Liver (tissue), 9 donors: ENCODE results near the gene MYO7A. TPM values are rescaled to one million over a fixed set of nuclear protein-coding genes. Genes with fewer than 3 reads are reported as not detected.

Source experiments
- DNase-seq: peaks from one replicate; pipeline ENCODE4 v3.0.0-alpha.2; 2017; ENCODE audit warnings: low spot score
- H3K27ac ChIP-seq, 2 donors: one replicate each; pipeline ENCODE4 v1.7.0; 2013; ENCODE audit warnings: inconsistent platforms in 2 of 2, low read length in 2 of 2, control low read depth in 1 of 2, low read depth in 1 of 2, mild to moderate bottlenecking in 1 of 2
- H3K27me3 ChIP-seq, 4 donors: one replicate each; pipeline versions ENCODE4 v1.6.1 to v1.7.0; 2013; ENCODE audit warnings: low read length in 3 of 4, inconsistent platforms in 1 of 4, mild to moderate bottlenecking in 1 of 4, moderate library complexity in 1 of 4; ENCODE audit not compliant: control insufficient read depth in 4 of 4, insufficient read depth in 4 of 4
- H3K36me3 ChIP-seq, 4 donors: one replicate each; pipeline versions ENCODE4 v1.6.1 to v1.7.0; 2013; ENCODE audit warnings: low read length in 3 of 4, mild to moderate bottlenecking in 3 of 4, low read depth in 1 of 4, moderate library complexity in 1 of 4; ENCODE audit not compliant: control insufficient read depth in 4 of 4, insufficient read depth in 3 of 4
- H3K4me1 ChIP-seq, 4 donors: one replicate each; pipeline versions ENCODE4 v1.6.1 to v1.7.0; 2013; ENCODE audit warnings: low read length in 3 of 4, mild to moderate bottlenecking in 3 of 4, moderate library complexity in 1 of 4; ENCODE audit not compliant: control insufficient read depth in 4 of 4, insufficient read depth in 4 of 4
- H3K4me3 ChIP-seq, 3 donors: one replicate each; pipeline versions ENCODE4 v1.6.1 to v1.7.0; 2013; ENCODE audit warnings: low read length in 3 of 3, control low read depth in 1 of 3, low read depth in 1 of 3, mild to moderate bottlenecking in 1 of 3
- H3K9ac ChIP-seq, 2 donors: one replicate each; pipeline ENCODE4 v1.7.0; 2013; ENCODE audit warnings: low read length in 2 of 2, mild to moderate bottlenecking in 2 of 2, moderate library complexity in 2 of 2, control low read depth in 1 of 2, low read depth in 1 of 2
- H3K9me3 ChIP-seq, 4 donors: one replicate each; pipeline versions ENCODE4 v1.6.1 to v1.7.0; 2013; ENCODE audit warnings: low read length in 3 of 4; ENCODE audit not compliant: control insufficient read depth in 4 of 4
- ATF3 ChIP-seq: IDR thresholded peaks from 2 replicates; pipeline ENCODE4 v1.6.1; 2016; ENCODE audit warnings: antibody characterized with exemption
- CTCF ChIP-seq: fragments of 150-350 bp; IDR thresholded peaks from 2 replicates; pipeline ENCODE4 v1.5.1; 2017; ENCODE audit warnings: improper control_type of control experiment, low read depth, low read length; ENCODE audit not compliant: missing input control
- EGR1 ChIP-seq, 2 donors: IDR thresholded peaks; 2 replicates each; pipeline ENCODE4 v1.6.1; 2016 to 2018; ENCODE audit warnings: antibody characterized with exemption in 2 of 2, low read depth in 2 of 2
- FOXA1 ChIP-seq: IDR thresholded peaks from 2 replicates; pipeline ENCODE4 v1.6.1; 2016; ENCODE audit warnings: antibody characterized with exemption
- FOXA2 ChIP-seq: IDR thresholded peaks from 2 replicates; pipeline ENCODE4 v1.6.1; 2016; ENCODE audit warnings: antibody characterized with exemption
- GABPA ChIP-seq, 2 donors: IDR thresholded peaks in 1 of 2; conservative IDR thresholded peaks in 1 of 2; 2 replicates each; pipeline ENCODE4 v1.6.1; 2016; ENCODE audit warnings: antibody characterized with exemption in 2 of 2, mild to moderate bottlenecking in 1 of 2, moderate library complexity in 1 of 2
- HNF4A ChIP-seq, 2 donors: conservative IDR thresholded peaks; 2 replicates each; pipeline ENCODE4 v1.6.1; 2016; ENCODE audit warnings: antibody characterized with exemption in 2 of 2, mild to moderate bottlenecking in 2 of 2
- HNF4G ChIP-seq: IDR thresholded peaks from 2 replicates; pipeline ENCODE4 v1.6.1; 2016; ENCODE audit warnings: antibody characterized with exemption
- JUND ChIP-seq, 2 donors: IDR thresholded peaks; 2 replicates each; pipeline ENCODE4 v1.6.1; 2016; ENCODE audit warnings: antibody characterized with exemption in 2 of 2
- NR2F2 ChIP-seq: IDR thresholded peaks from 2 replicates; pipeline ENCODE4 v1.6.1; 2016; ENCODE audit warnings: antibody characterized with exemption
- RAD21 ChIP-seq, 2 donors: IDR thresholded peaks; 2 replicates each; pipeline ENCODE4 v1.6.1; 2016; ENCODE audit warnings: antibody characterized with exemption in 2 of 2, mild to moderate bottlenecking in 2 of 2
- REST ChIP-seq: IDR thresholded peaks from 2 replicates; pipeline ENCODE4 v1.6.1; 2016; ENCODE audit warnings: antibody characterized with exemption, mild to moderate bottlenecking
- RXRA ChIP-seq, 2 donors: IDR thresholded peaks; 2 replicates each; pipeline ENCODE4 v1.6.1; 2017 to 2018; ENCODE audit warnings: antibody characterized with exemption in 2 of 2, mild to moderate bottlenecking in 1 of 2
- SP1 ChIP-seq: IDR thresholded peaks from 2 replicates; pipeline ENCODE4 v1.6.1; 2018; ENCODE audit warnings: antibody characterized with exemption, mild to moderate bottlenecking
- YY1 ChIP-seq: IDR thresholded peaks from 2 replicates; pipeline ENCODE4 v1.6.1; 2016; ENCODE audit warnings: antibody characterized with exemption, mild to moderate bottlenecking
- WGBS: extraction: QIAGEN DNeasy Blood & Tissue Kit; methylation state at CpG from one replicate; pipeline ENCODE4 v1.1.7; 2013; 5-methylcytosine and 5-hydroxymethylcytosine counted together
- polyA plus RNA-seq, 2 donors: library from polyadenylated mRNA; stranded (reverse) in 1 of 2; unstranded in 1 of 2; fragments of 200-250 nt in 1 of 2; fragments of >200 nt in 1 of 2; fragmentation: Nextera tagmentation in 1 of 2; extraction: Ambion mirVana in 1 of 2; gene quantifications; one replicate each; pipeline versions ENCODE4 v1.2.1 to v1.2.3, GENCODE V29; 2013 to 2015
- total RNA-seq, 2 donors: library from RNA; depleted of rRNA; stranded (reverse); fragments of >200 nt; gene quantifications; one replicate each; pipeline ENCODE4 v1.2.3, GENCODE V29; 2014
- TF ChIP-seq, protein P1 (sequence below): IDR thresholded peaks from 2 replicates; pipeline ENCODE4 v1.6.1; 2016; ENCODE audit warnings: antibody characterized with exemption
- TF ChIP-seq, protein P2 (sequence below): IDR thresholded peaks from 2 replicates; pipeline ENCODE4 v1.6.1; 2016; ENCODE audit warnings: antibody characterized with exemption
- donor health status: healthy.
- donor health status: healthy.
- donor health status: healthy.
- donor health status: healthy.
- donor health status: healthy.

The MYO7A gene
- total and polyA plus RNA-seq, 4 donors, result 7.3 to 33.6 (median 11.3) TPM

- TF ChIP-seq, protein P1, sequence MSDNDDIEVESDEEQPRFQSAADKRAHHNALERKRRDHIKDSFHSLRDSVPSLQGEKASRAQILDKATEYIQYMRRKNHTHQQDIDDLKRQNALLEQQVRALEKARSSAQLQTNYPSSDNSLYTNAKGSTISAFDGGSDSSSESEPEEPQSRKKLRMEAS, result no peak
- peak; percentile 96 to 99 for TF ChIP-seq EGR1 (IDR thresholded peaks at IDR 0.05; ENCODE audit: low read depth in 2 of 2)
- peak; percentile 74 for TF ChIP-seq FOXA1
- TF ChIP-seq HNF4G, result peak; percentile 100
- peak in 1 of 2 donors; percentile 57 for TF ChIP-seq GABPA (IDR thresholded peaks at IDR 0.05 in 1 of 2, conservative IDR thresholded peaks at IDR 0.05 in 1 of 2)
- peak; percentile 68 to 77 for TF ChIP-seq RAD21 (IDR thresholded peaks at IDR 0.05)
- TF ChIP-seq, protein P2, sequence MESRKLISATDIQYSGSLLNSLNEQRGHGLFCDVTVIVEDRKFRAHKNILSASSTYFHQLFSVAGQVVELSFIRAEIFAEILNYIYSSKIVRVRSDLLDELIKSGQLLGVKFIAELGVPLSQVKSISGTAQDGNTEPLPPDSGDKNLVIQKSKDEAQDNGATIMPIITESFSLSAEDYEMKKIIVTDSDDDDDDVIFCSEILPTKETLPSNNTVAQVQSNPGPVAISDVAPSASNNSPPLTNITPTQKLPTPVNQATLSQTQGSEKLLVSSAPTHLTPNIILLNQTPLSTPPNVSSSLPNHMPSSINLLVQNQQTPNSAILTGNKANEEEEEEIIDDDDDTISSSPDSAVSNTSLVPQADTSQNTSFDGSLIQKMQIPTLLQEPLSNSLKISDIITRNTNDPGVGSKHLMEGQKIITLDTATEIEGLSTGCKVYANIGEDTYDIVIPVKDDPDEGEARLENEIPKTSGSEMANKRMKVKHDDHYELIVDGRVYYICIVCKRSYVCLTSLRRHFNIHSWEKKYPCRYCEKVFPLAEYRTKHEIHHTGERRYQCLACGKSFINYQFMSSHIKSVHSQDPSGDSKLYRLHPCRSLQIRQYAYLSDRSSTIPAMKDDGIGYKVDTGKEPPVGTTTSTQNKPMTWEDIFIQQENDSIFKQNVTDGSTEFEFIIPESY, result no peak
- TF ChIP-seq JUND (IDR thresholded peaks at IDR 0.05), result peak; percentile 60 to 81
- TF ChIP-seq YY1, result peak; percentile 85
- peak; percentile 93 for TF ChIP-seq REST
- peak; percentile 98 for TF ChIP-seq RXRA (IDR thresholded peaks at IDR 0.05)
- peak; percentile 90 for TF ChIP-seq NR2F2
- no peak for TF ChIP-seq ATF3
- TF ChIP-seq HNF4A (conservative IDR thresholded peaks at IDR 0.05), result peak; percentile 100
- TF ChIP-seq SP1, result peak; percentile 98
- peak; percentile 71 for TF ChIP-seq FOXA2
- TF ChIP-seq CTCF, result no peak
- H3K36me3 ChIP-seq, result no peaks in the 10 kb centered on the region
- H3K4me1 ChIP-seq, result peaks cover 13 to 35% (median 21%) of the 10 kb centered on the region in 4 donors
- H3K9me3 ChIP-seq, result no peaks in the 10 kb centered on the region
- H3K27ac ChIP-seq, result no peak overlapping the region
- WGBS, result 45% methylated on average over 7 of the region's 7 CpGs
- H3K9ac ChIP-seq, result no peak overlapping the region
- DNase-seq, result no peak
- no peaks in the 10 kb centered on the region for H3K27me3 ChIP-seq
- no peak overlapping the region for H3K4me3 ChIP-seq
Observed at GRCh38 chr11:77144857-77145428, 16.9 kb downstream of the MYO7A start.
